ENCODE results near the gene PADI3. TPM values are rescaled to one million over a fixed set of nuclear protein-coding genes. Genes with fewer than 3 reads are reported as not detected.

The PADI3 gene
- total and polyA plus RNA-seq, 2 of the 13 experiments (the other 11 are each of a cell fraction or from before 2014, with no cell fraction given), result not detected

DNA sequence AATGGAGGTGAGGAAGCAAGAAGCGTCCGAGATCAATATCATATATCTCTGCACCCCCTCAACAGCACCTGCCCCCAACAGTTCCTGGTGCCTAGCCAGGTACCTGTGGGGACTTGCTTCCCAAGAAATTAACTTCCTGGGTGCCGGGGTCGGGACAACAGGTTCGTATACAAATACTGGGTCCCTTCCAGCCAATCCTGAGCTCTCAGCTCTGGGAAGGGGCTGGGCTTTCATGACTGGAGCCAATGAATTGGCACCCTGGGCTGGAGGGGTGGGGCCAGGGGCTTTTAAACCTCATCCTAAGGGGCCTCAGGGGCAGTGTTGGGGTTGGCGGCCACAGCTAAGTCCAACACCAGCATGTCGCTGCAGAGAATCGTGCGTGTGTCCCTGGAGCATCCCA is at the start of gene PADI3 (continued):
- TF ChIP-seq, protein P1, sequence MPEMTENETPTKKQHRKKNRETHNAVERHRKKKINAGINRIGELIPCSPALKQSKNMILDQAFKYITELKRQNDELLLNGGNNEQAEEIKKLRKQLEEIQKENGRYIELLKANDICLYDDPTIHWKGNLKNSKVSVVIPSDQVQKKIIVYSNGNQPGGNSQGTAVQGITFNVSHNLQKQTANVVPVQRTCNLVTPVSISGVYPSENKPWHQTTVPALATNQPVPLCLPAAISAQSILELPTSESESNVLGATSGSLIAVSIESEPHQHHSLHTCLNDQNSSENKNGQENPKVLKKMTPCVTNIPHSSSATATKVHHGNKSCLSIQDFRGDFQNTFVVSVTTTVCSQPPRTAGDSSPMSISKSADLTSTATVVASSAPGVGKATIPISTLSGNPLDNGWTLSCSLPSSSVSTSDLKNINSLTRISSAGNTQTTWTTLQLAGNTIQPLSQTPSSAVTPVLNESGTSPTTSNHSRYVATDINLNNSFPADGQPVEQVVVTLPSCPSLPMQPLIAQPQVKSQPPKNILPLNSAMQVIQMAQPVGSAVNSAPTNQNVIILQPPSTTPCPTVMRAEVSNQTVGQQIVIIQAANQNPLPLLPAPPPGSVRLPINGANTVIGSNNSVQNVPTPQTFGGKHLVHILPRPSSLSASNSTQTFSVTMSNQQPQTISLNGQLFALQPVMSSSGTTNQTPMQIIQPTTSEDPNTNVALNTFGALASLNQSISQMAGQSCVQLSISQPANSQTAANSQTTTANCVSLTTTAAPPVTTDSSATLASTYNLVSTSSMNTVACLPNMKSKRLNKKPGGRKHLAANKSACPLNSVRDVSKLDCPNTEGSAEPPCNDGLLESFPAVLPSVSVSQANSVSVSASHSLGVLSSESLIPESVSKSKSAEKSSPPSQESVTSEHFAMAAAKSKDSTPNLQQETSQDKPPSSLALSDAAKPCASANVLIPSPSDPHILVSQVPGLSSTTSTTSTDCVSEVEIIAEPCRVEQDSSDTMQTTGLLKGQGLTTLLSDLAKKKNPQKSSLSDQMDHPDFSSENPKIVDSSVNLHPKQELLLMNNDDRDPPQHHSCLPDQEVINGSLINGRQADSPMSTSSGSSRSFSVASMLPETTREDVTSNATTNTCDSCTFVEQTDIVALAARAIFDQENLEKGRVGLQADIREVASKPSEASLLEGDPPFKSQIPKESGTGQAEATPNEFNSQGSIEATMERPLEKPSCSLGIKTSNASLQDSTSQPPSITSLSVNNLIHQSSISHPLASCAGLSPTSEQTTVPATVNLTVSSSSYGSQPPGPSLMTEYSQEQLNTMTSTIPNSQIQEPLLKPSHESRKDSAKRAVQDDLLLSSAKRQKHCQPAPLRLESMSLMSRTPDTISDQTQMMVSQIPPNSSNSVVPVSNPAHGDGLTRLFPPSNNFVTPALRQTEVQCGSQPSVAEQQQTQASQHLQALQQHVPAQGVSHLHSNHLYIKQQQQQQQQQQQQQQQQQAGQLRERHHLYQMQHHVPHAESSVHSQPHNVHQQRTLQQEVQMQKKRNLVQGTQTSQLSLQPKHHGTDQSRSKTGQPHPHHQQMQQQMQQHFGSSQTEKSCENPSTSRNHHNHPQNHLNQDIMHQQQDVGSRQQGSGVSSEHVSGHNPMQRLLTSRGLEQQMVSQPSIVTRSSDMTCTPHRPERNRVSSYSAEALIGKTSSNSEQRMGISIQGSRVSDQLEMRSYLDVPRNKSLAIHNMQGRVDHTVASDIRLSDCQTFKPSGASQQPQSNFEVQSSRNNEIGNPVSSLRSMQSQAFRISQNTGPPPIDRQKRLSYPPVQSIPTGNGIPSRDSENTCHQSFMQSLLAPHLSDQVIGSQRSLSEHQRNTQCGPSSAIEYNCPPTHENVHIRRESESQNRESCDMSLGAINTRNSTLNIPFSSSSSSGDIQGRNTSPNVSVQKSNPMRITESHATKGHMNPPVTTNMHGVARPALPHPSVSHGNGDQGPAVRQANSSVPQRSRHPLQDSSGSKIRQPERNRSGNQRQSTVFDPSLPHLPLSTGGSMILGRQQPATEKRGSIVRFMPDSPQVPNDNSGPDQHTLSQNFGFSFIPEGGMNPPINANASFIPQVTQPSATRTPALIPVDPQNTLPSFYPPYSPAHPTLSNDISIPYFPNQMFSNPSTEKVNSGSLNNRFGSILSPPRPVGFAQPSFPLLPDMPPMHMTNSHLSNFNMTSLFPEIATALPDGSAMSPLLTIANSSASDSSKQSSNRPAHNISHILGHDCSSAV (CRISPR knock-in tag; IDR thresholded peaks at IDR 0.05; ENCODE audit: borderline replicate concordance), result no peak
- TF ChIP-seq ZFP1 (CRISPR knock-in tag; IDR thresholded peaks at IDR 0.05), result no peak

DNA sequence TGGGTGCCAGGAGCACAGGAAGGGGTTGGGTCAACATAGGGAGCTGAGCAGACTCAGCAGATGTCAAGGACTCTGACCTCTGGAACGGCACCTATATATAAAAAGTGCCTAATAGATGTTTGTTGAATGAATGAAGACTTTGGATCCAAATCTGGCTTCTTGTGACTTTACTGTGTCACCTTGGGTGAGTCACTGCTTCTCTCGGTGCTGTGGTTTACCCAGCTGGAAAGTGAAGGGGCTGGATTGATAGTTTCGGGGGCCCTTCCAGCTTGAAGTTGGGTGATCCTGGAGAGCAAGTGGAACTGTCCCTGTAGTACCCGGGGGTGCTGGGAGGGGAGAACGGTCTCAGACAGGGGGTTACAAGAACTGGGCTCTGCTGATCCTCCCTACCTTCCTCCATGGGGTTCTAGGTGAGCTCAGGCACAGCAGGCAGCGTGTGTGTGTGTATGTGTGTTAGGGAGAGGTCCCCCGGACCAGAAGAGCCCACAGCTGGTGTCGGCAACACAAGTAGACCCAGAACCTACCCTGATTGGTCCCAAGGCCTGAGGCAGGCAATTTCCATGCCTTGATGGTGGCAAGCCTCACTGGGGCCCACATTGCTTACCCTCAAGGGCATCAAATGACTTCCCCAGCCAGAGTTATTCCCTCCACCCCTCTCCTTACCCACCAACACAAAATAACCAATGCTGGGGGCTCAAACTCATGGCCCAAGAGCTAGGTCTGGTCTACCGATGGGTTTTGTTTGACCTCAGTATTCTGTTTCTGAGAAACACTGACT is 49.4 kb upstream of the PADI3 start:
- ChIA-PET CTCF (ENCODE audit: low intra/inter-chr PET ratio, low total read pairs) (no interaction called here), POLR2A (no interaction called here)
- Histone ChIP-seq H4K20me1 (ENCODE audit: insufficient read depth, low read length) (no peaks in the 10 kb centered on the region), H2AFZ (ENCODE audit: low read length) (no peak overlapping the region), H3K4me3 (replicated peaks in 1 of 3; ENCODE audit: insufficient read depth in 1 of 3, low read depth in 2 of 3, low read length in 3 of 3) (no peak overlapping the region), H3K36me3 (replicated peaks in 1 of 2; ENCODE audit: control insufficient read depth in 1 of 2, insufficient read depth in 2 of 2, low read length in 2 of 2) (no peaks in the 10 kb centered on the region), H3K4me2 (ENCODE audit: low read depth, low read length) (no peak overlapping the region), H3K9ac (ENCODE audit: insufficient read depth, low read depth, low read length) (no peak overlapping the region), H3K27me3 (ENCODE audit: control insufficient read depth in 1 of 2, insufficient read depth in 2 of 2, low read length in 2 of 2) (peaks cover 0 to 5% of the 10 kb centered on the region in 2 experiments; a peak in 2 of 5 replicates), H3K4me1 (ENCODE audit: insufficient read depth, low read length) (0 out of 2 replicates have a peak, but pooled peaks cover 10% of the 10 kb centered on the region), H3K9me3 (ENCODE audit: low read length) (no peaks in the 10 kb centered on the region), H3K27ac (ENCODE audit: extremely low read length, insufficient read depth, low read length) (no peak overlapping the region), H3K79me2 (ENCODE audit: insufficient read depth, low read length) (no peaks in the 10 kb centered on the region)
- TF ChIP-seq, protein P2, sequence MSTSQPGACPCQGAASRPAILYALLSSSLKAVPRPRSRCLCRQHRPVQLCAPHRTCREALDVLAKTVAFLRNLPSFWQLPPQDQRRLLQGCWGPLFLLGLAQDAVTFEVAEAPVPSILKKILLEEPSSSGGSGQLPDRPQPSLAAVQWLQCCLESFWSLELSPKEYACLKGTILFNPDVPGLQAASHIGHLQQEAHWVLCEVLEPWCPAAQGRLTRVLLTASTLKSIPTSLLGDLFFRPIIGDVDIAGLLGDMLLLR (CRISPR knock-in tag; IDR thresholded peaks at IDR 0.05), result no peak
- no peak for TF ChIP-seq ISX (CRISPR knock-in tag; conservative IDR thresholded peaks at IDR 0.05)
- TF ChIP-seq, protein P3, sequence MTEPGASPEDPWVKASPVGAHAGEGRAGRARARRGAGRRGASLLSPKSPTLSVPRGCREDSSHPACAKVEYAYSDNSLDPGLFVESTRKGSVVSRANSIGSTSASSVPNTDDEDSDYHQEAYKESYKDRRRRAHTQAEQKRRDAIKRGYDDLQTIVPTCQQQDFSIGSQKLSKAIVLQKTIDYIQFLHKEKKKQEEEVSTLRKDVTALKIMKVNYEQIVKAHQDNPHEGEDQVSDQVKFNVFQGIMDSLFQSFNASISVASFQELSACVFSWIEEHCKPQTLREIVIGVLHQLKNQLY (CRISPR knock-in tag; IDR thresholded peaks at IDR 0.05), result no peak
- no peak for TF ChIP-seq MED13 (CRISPR knock-in tag; IDR thresholded peaks at IDR 0.05)
- TF ChIP-seq U2AF2 (IDR thresholded peaks at IDR 0.05; ENCODE audit: low read depth, low read length), result no peak
- TF ChIP-seq, protein P4, sequence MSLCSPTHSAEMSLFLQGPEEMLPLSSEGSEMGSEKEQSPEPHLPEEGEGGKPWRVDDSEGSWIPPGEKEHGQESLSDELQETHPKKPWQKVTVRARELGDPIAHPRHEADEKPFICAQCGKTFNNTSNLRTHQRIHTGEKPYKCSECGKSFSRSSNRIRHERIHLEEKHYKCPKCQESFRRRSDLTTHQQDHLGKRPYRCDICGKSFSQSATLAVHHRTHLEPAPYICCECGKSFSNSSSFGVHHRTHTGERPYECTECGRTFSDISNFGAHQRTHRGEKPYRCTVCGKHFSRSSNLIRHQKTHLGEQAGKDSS (CRISPR knock-in tag; IDR thresholded peaks at IDR 0.05; ENCODE audit: borderline replicate concordance, low read depth), result no peak
- no peak for TF ChIP-seq ZNF660 (CRISPR knock-in tag; IDR thresholded peaks at IDR 0.05; ENCODE audit: borderline replicate concordance, low read depth)
- FAIRE-seq (no peak), DNase-seq (ENCODE audit: low spot score) (no peak), ATAC-seq (no peak)
- BruUV-seq (replicated peaks), result no TSS peak
- 24% methylated on average over 6 of the region's 9 CpGs for WGBS (ENCODE audit: low lambda C conversion rate)
- intact Hi-C loops (cut with micrococcal nuclease; ENCODE audit: unreplicated experiment) (no loop called here), in situ Hi-C loops (cut with HindIII; ENCODE audit: extremely low pct_ligation_motif_present, low pct_unique_long_range_greater_than_20kb) (no loop called here)

Measured in HepG2 (cell line).